CD14-positive monocyte (primary cell): ENCODE results near the gene GATA5. TPM values are rescaled to one million over a fixed set of nuclear protein-coding genes. Genes with fewer than 3 reads are reported as not detected.

ENCODE experiments used
- DNase-seq, 3 donors: peaks; one replicate each; pipeline ENCODE4 v3.0.0-alpha.2; 2011 to 2022
- H2AFZ ChIP-seq: 2 replicates; pipeline ENCODE4 v1.6.0; 2012; ENCODE audit warnings: mild to moderate bottlenecking, low read depth, low read length, inconsistent platforms; ENCODE audit not compliant: insufficient read depth, poor library complexity, severe bottlenecking
- H3K27ac ChIP-seq, 2 donors: 1 replicate in 1 of 2; 2 replicates in 1 of 2; pipeline ENCODE4 v1.5.1; 2012 to 2013; ENCODE audit warnings: low read length in 2 of 2, control low read depth in 1 of 2, inconsistent platforms in 1 of 2, low read depth in 1 of 2, mild to moderate bottlenecking in 1 of 2
- H3K27me3 ChIP-seq, 2 donors: one replicate each; pipeline versions ENCODE4 v1.6.0 to v1.6.1; 2011 to 2013; ENCODE audit warnings: low read length in 2 of 2; ENCODE audit not compliant: control insufficient read depth in 2 of 2, insufficient read depth in 2 of 2
- H3K36me3 ChIP-seq, 2 donors: replicated peaks in 1 of 2; 1 replicate in 1 of 2; 2 replicates in 1 of 2; pipeline versions ENCODE4 v1.5.1 to v1.6.1; 2012 to 2013; ENCODE audit warnings: low read length in 2 of 2, control low read depth in 1 of 2, inconsistent platforms in 1 of 2, mild to moderate bottlenecking in 1 of 2; ENCODE audit not compliant: insufficient read depth in 2 of 2, control insufficient read depth in 1 of 2
- H3K4me1 ChIP-seq, 2 donors: 1 replicate in 1 of 2; 2 replicates in 1 of 2; pipeline versions ENCODE4 v1.5.1 to v1.6.1; 2012 to 2013; ENCODE audit warnings: low read length in 2 of 2, control low read depth in 1 of 2, inconsistent platforms in 1 of 2, mild to moderate bottlenecking in 1 of 2, moderate library complexity in 1 of 2; ENCODE audit not compliant: insufficient read depth in 2 of 2, control insufficient read depth in 1 of 2
- H3K4me2 ChIP-seq: replicated peaks from 2 replicates; pipeline ENCODE3; 2012; ENCODE audit warnings: low read length, moderate library complexity, mild to moderate bottlenecking; ENCODE audit not compliant: poor library complexity, severe bottlenecking; ENCODE audit errors: extremely low read depth
- H3K4me3 ChIP-seq, 3 experiments: fragments of 200-600 bp in 1 of 3; sonication (generic) in 1 of 3; replicated peaks in 1 of 3; 1 replicate in 2 of 3; 2 replicates in 1 of 3; pipeline ENCODE4 v1.5.1; 2011 to 2013; ENCODE audit warnings: low read length in 3 of 3, mild to moderate bottlenecking in 3 of 3, control low read depth in 2 of 3, low read depth in 2 of 3, inconsistent platforms in 1 of 3, moderate library complexity in 1 of 3
- H3K79me2 ChIP-seq: 2 replicates; pipeline ENCODE4 v1.6.0; 2012; ENCODE audit warnings: mild to moderate bottlenecking, control low read depth, inconsistent platforms, low read length, moderate library complexity; ENCODE audit not compliant: insufficient read depth
- H3K9ac ChIP-seq: 2 replicates; pipeline ENCODE4 v1.6.0; 2017; ENCODE audit warnings: low read length, mild to moderate bottlenecking; ENCODE audit not compliant: insufficient read depth, poor library complexity, severe bottlenecking
- H3K9me3 ChIP-seq, 2 donors: replicated peaks in 1 of 2; 1 replicate in 1 of 2; 2 replicates in 1 of 2; pipeline versions ENCODE4 v1.5.1 to v1.6.1; 2012 to 2013; ENCODE audit warnings: low read length in 2 of 2, control low read depth in 1 of 2; ENCODE audit not compliant: control insufficient read depth in 1 of 2, insufficient read depth in 1 of 2
- H4K20me1 ChIP-seq: 2 replicates; pipeline ENCODE4 v1.6.0; 2012; ENCODE audit warnings: mild to moderate bottlenecking, low read length, control low read depth, moderate library complexity; ENCODE audit not compliant: insufficient read depth
- H3K27ac Mint-ChIP-seq, 7 donors: one replicate each; pipeline ENCODE4 v1.8.0; 2020; ENCODE audit warnings: mild to moderate bottlenecking in 7 of 7, mixed read lengths in 7 of 7, moderate library complexity in 6 of 7, inconsistent platforms in 2 of 7
- H3K27me3 Mint-ChIP-seq, 3 donors: one replicate each; pipeline ENCODE4 v1.8.0; 2021 to 2022; ENCODE audit warnings: low read depth in 3 of 3, mild to moderate bottlenecking in 3 of 3, mixed read lengths in 3 of 3, moderate library complexity in 3 of 3, inconsistent platforms in 1 of 3
- H3K36me3 Mint-ChIP-seq, 2 donors: one replicate each; pipeline ENCODE4 v1.8.0; 2020; ENCODE audit warnings: mixed read lengths in 2 of 2, inconsistent platforms in 1 of 2, mild to moderate bottlenecking in 1 of 2
- H3K4me1 Mint-ChIP-seq: one replicate; pipeline ENCODE4 v1.8.0; 2020; ENCODE audit warnings: mild to moderate bottlenecking, mixed read lengths
- H3K4me3 Mint-ChIP-seq, 2 donors: one replicate each; pipeline ENCODE4 v1.8.0; 2020; ENCODE audit warnings: mild to moderate bottlenecking in 2 of 2, mixed read lengths in 2 of 2, moderate library complexity in 1 of 2
- H3K9me3 Mint-ChIP-seq, 7 donors: one replicate each; pipeline ENCODE4 v1.8.0; 2020 to 2022; ENCODE audit warnings: mixed read lengths in 7 of 7, mild to moderate bottlenecking in 6 of 7, moderate library complexity in 6 of 7, inconsistent platforms in 2 of 7
- CTCF ChIP-seq: fragments of 200-600 bp; IDR thresholded peaks from one replicate; pipeline ENCODE4 v1.8.0; 2022; ENCODE audit warnings: antibody characterized with exemption, mild to moderate bottlenecking
- WGBS: methylation state at CpG from one replicate; pipeline ENCODE4 v1.1.5; 2013; ENCODE audit warnings: missing lambda C conversion rate; ENCODE audit not compliant: insufficient coverage; 5-methylcytosine and 5-hydroxymethylcytosine counted together
- intact Hi-C, 2 donors: fragments of 100-400 bp; cut with micrococcal nuclease; formaldehyde crosslinking; loops; one replicate each; pipeline versions ENCODE4 v1.15.0 to v1.15.1; 2023
- polyA plus RNA-seq, 3 donors: library from polyadenylated mRNA; depleted of rRNA in 1 of 3; unstranded in 2 of 3; stranded (reverse) in 1 of 3; fragments of 300-500 nt in 2 of 3; fragments of >200 nt in 1 of 3; fragmentation: Illumina TruSeq in 2 of 3; gene quantifications; 1 replicate in 2 of 3; 2 replicates in 1 of 3; pipeline ENCODE4 v1.2.3, GENCODE V29; 2012 to 2021

GATA5 gene
- polyA plus RNA-seq, 3 donors = not detected

GRCh38 chr20:62419759-62420158 lies 56.0 kb downstream of the GATA5 start:
- DNase-seq = no peak
- H3K4me3 ChIP-seq = no peak overlapping the region
- peaks cover 0 to 4% (median 0%) of the 10 kb centered on the region in 7 donors for H3K9me3 Mint-ChIP-seq
- no peak overlapping the region for H3K9ac ChIP-seq
- intact Hi-C loops = no loop called here
- no peaks in the 10 kb centered on the region for H3K4me1 Mint-ChIP-seq
- H3K36me3 Mint-ChIP-seq = no peaks in the 10 kb centered on the region
- peaks cover 0 to 5% of the 10 kb centered on the region in 2 donors for H3K9me3 ChIP-seq
- no peak overlapping the region for H3K4me2 ChIP-seq
- no peaks in the 10 kb centered on the region for H3K79me2 ChIP-seq
- H3K27ac ChIP-seq = no peak overlapping the region
- WGBS = 78% methylated on average over 7 of the region's 9 CpGs
- peaks cover 2 to 11% (median 4%) of the 10 kb centered on the region in 3 donors for H3K27me3 Mint-ChIP-seq
- TF ChIP-seq CTCF = no peak
- no peaks in the 10 kb centered on the region for H3K4me1 ChIP-seq
- no peaks in the 10 kb centered on the region for H3K36me3 ChIP-seq
- no peak overlapping the region for H3K27ac Mint-ChIP-seq
- no peaks in the 10 kb centered on the region for H3K27me3 ChIP-seq
- H4K20me1 ChIP-seq = no peaks in the 10 kb centered on the region
- no peak overlapping the region for H3K4me3 Mint-ChIP-seq
- no peak overlapping the region for H2AFZ ChIP-seq

- H3K27ac ChIP-seq = no peak overlapping the region
- Mint-ChIP-seq H3K9me3 (peaks cover 0 to 4% (median 0%) of the 10 kb centered on the region in 7 donors), H3K4me3 (no peak overlapping the region), H3K27me3 (peaks cover 2 to 11% (median 2%) of the 10 kb centered on the region in 3 donors), H3K36me3 (no peaks in the 10 kb centered on the region), H3K4me1 (no peaks in the 10 kb centered on the region), H3K27ac (no peak overlapping the region)
- no peak overlapping the region for H3K4me2 ChIP-seq
- H3K4me1 ChIP-seq = no peaks in the 10 kb centered on the region
- no peak for TF ChIP-seq CTCF
- H2AFZ ChIP-seq = no peak overlapping the region
- no peak overlapping the region for H3K9ac ChIP-seq
- no peaks in the 10 kb centered on the region for H4K20me1 ChIP-seq
- no peaks in the 10 kb centered on the region for H3K27me3 ChIP-seq
- H3K4me3 ChIP-seq = no peak overlapping the region
- H3K79me2 ChIP-seq = no peaks in the 10 kb centered on the region
- no peaks in the 10 kb centered on the region for H3K36me3 ChIP-seq
- peaks cover 0 to 5% of the 10 kb centered on the region in 2 donors for H3K9me3 ChIP-seq
- intact Hi-C loops = no loop called here
- DNase-seq = no peak
- 88% methylated on average over 17 of the region's 19 CpGs for WGBS
Measured at GRCh38 chr20:62418709-62419487, 56.9 kb downstream of the GATA5 start.
